HepG2 (cell line): ENCODE results near the gene ZNF318.
A peak's percentile ranks its signal among the peaks of the same experiment; 100 is the strongest.

Source experiments
- ATF7 ChIP-seq, 2 experiments: fragments of 450-650 bp in 1 of 2; sonication (generic) in 1 of 2; formaldehyde crosslinking in 1 of 2; IDR thresholded peaks; 2 replicates each; pipeline versions ENCODE4 v1.4.0 to v1.6.1; 2016 to 2020; ENCODE audit warnings: antibody characterized with exemption in 1 of 2, mild to moderate bottlenecking in 1 of 2, missing genetic modification reagents in 1 of 2
- EZH2 ChIP-seq: conservative IDR thresholded peaks from 2 replicates; pipeline ENCODE4 v1.6.1; 2012; ENCODE audit warnings: mild to moderate bottlenecking, low read depth, low read length, moderate library complexity
- FOXK1 ChIP-seq: sonication (generic); formaldehyde crosslinking; IDR thresholded peaks from 2 replicates; pipeline ENCODE4 v1.4.0; 2020; ENCODE audit warnings: low read depth, missing genetic modification reagents, borderline replicate concordance
- HNF4A ChIP-seq: sonication (generic); formaldehyde crosslinking; IDR thresholded peaks from 2 replicates; pipeline ENCODE4 v1.4.0; 2020; ENCODE audit warnings: missing genetic modification reagents
- IRX3 ChIP-seq: sonication (generic); formaldehyde crosslinking; IDR thresholded peaks from 2 replicates; pipeline ENCODE4 v1.8.1; 2023; ENCODE audit warnings: mild to moderate bottlenecking, low read depth, missing genetic modification reagents, borderline replicate concordance
- KLF13 ChIP-seq: sonication (generic); formaldehyde crosslinking; IDR thresholded peaks from 2 replicates; pipeline ENCODE4 v1.4.0; 2020; ENCODE audit warnings: mild to moderate bottlenecking, missing genetic modification reagents
- NFIC ChIP-seq: IDR thresholded peaks from 2 replicates; pipeline ENCODE4 v1.6.1; 2012; ENCODE audit warnings: mild to moderate bottlenecking, low read length, inconsistent platforms
- TCF12 ChIP-seq, 2 experiments: fragments of 450-650 bp in 1 of 2; sonication (generic) in 1 of 2; formaldehyde crosslinking in 1 of 2; IDR thresholded peaks; 2 replicates each; pipeline versions ENCODE4 v1.6.1 to v1.8.0; 2017 to 2022; ENCODE audit warnings: antibody characterized with exemption in 1 of 2, mild to moderate bottlenecking in 1 of 2, missing genetic modification reagents in 1 of 2, moderate library complexity in 1 of 2
- ZNF138 ChIP-seq: sonication (generic); formaldehyde crosslinking; IDR thresholded peaks from 2 replicates; pipeline ENCODE4 v1.5.0; 2020; ENCODE audit warnings: mild to moderate bottlenecking, low read depth, missing genetic modification reagents
- ZNF883 ChIP-seq: sonication (generic); formaldehyde crosslinking; IDR thresholded peaks from 2 replicates; pipeline ENCODE4 v1.5.1; 2020; ENCODE audit warnings: mild to moderate bottlenecking, missing genetic modification reagents; ENCODE audit errors: not compliant biosample characterization
- TF ChIP-seq, protein P1 (sequence below): IDR thresholded peaks from 2 replicates; pipeline ENCODE4 v1.6.1; 2012; ENCODE audit warnings: low read length, improper control_type of control experiment

GRCh38 chr6:43308101-43308989, 61.1 kb downstream of the ZNF318 start, which contains the start of gene CRIP3:
- TF ChIP-seq ZNF883 (CRISPR knock-in tag) (peak; percentile 69), IRX3 (no peak), KLF13 (no peak), TCF12 (IDR thresholded peaks at IDR 0.05) (no peak), TCF12 (CRISPR knock-in tag; IDR thresholded peaks at IDR 0.05) (no peak), EZH2 (no peak), ATF7 (IDR thresholded peaks at IDR 0.05) (no peak), ATF7 (CRISPR knock-in tag; IDR thresholded peaks at IDR 0.05) (no peak), FOXK1 (no peak), ZNF138 (CRISPR knock-in tag) (peak; percentile 36; the same call in 1 of the 2 replicates), NFIC (no peak), HNF4A (CRISPR knock-in tag) (no peak)
- TF ChIP-seq, protein P1, sequence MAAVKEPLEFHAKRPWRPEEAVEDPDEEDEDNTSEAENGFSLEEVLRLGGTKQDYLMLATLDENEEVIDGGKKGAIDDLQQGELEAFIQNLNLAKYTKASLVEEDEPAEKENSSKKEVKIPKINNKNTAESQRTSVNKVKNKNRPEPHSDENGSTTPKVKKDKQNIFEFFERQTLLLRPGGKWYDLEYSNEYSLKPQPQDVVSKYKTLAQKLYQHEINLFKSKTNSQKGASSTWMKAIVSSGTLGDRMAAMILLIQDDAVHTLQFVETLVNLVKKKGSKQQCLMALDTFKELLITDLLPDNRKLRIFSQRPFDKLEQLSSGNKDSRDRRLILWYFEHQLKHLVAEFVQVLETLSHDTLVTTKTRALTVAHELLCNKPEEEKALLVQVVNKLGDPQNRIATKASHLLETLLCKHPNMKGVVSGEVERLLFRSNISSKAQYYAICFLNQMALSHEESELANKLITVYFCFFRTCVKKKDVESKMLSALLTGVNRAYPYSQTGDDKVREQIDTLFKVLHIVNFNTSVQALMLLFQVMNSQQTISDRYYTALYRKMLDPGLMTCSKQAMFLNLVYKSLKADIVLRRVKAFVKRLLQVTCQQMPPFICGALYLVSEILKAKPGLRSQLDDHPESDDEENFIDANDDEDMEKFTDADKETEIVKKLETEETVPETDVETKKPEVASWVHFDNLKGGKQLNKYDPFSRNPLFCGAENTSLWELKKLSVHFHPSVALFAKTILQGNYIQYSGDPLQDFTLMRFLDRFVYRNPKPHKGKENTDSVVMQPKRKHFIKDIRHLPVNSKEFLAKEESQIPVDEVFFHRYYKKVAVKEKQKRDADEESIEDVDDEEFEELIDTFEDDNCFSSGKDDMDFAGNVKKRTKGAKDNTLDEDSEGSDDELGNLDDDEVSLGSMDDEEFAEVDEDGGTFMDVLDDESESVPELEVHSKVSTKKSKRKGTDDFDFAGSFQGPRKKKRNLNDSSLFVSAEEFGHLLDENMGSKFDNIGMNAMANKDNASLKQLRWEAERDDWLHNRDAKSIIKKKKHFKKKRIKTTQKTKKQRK, result no peak
